ENCODE results near the gene FOXI1. TPM values are rescaled to one million over a fixed set of nuclear protein-coding genes. Genes with fewer than 3 reads are reported as not detected.

Gene FOXI1
- polyA plus RNA-seq, 3 donors: not detected

- Histone ChIP-seq H3K4me1 (ENCODE audit: control insufficient read depth in 1 of 2, insufficient read depth in 2 of 2, low read length in 2 of 2) (no peaks in the 10 kb centered on the region), H3K4me3 (replicated peaks in 1 of 3; ENCODE audit: low read depth in 2 of 3, low read length in 3 of 3) (no peak overlapping the region), H3K4me2 (replicated peaks; ENCODE audit: extremely low read depth, low read length, poor library complexity, severe bottlenecking) (no peak overlapping the region), H3K36me3 (replicated peaks in 1 of 2; ENCODE audit: control insufficient read depth in 1 of 2, insufficient read depth in 2 of 2, low read length in 2 of 2) (no peaks in the 10 kb centered on the region), H4K20me1 (ENCODE audit: insufficient read depth, low read length) (no peaks in the 10 kb centered on the region), H3K9me3 (replicated peaks in 1 of 2; ENCODE audit: control insufficient read depth in 1 of 2, insufficient read depth in 1 of 2, low read length in 2 of 2) (peaks cover 0 to 12% of the 10 kb centered on the region in 2 donors), H2AFZ (ENCODE audit: insufficient read depth, low read depth, low read length, poor library complexity, severe bottlenecking) (no peak overlapping the region), H3K27ac (ENCODE audit: low read depth in 1 of 2, low read length in 2 of 2) (no peak overlapping the region), H3K27me3 (ENCODE audit: control insufficient read depth in 2 of 2, insufficient read depth in 2 of 2, low read length in 2 of 2) (no peaks in the 10 kb centered on the region), H3K79me2 (ENCODE audit: insufficient read depth, low read length) (no peaks in the 10 kb centered on the region), H3K9ac (ENCODE audit: insufficient read depth, low read length, poor library complexity, severe bottlenecking) (no peak overlapping the region)
- no peak for TF ChIP-seq CTCF (IDR thresholded peaks at IDR 0.05)
- H3K9me3 Mint-ChIP-seq: peaks cover 13 to 31% (median 25%) of the 10 kb centered on the region in 7 donors
- no peak for DNase-seq
- H3K27me3 Mint-ChIP-seq (ENCODE audit: low read depth in 3 of 3): peaks cover 0 to 4% (median 3%) of the 10 kb centered on the region in 3 donors
- intact Hi-C loops (cut with micrococcal nuclease): no loop called here
- H3K4me1 Mint-ChIP-seq: no peaks in the 10 kb centered on the region
- H3K4me3 Mint-ChIP-seq: no peak overlapping the region
- no CpG with 5 or more reads among the region's 1 CpG for WGBS (ENCODE audit: insufficient coverage)
- no peaks in the 10 kb centered on the region for H3K36me3 Mint-ChIP-seq
- no peak overlapping the region for H3K27ac Mint-ChIP-seq
Observed at GRCh38 chr5:170126061-170126460, 20.4 kb downstream of the FOXI1 start.

- Histone ChIP-seq H3K4me1 (ENCODE audit: control insufficient read depth in 1 of 2, insufficient read depth in 2 of 2, low read length in 2 of 2) (no peaks in the 10 kb centered on the region), H3K27ac (ENCODE audit: low read depth in 1 of 2, low read length in 2 of 2) (no peak overlapping the region), H3K9me3 (replicated peaks in 1 of 2; ENCODE audit: control insufficient read depth in 1 of 2, insufficient read depth in 1 of 2, low read length in 2 of 2) (peaks cover 0 to 12% of the 10 kb centered on the region in 2 donors), H2AFZ (ENCODE audit: insufficient read depth, low read depth, low read length, poor library complexity, severe bottlenecking) (no peak overlapping the region), H3K4me2 (replicated peaks; ENCODE audit: extremely low read depth, low read length, poor library complexity, severe bottlenecking) (no peak overlapping the region), H3K79me2 (ENCODE audit: insufficient read depth, low read length) (no peaks in the 10 kb centered on the region), H3K36me3 (replicated peaks in 1 of 2; ENCODE audit: control insufficient read depth in 1 of 2, insufficient read depth in 2 of 2, low read length in 2 of 2) (no peaks in the 10 kb centered on the region), H4K20me1 (ENCODE audit: insufficient read depth, low read length) (no peaks in the 10 kb centered on the region), H3K9ac (ENCODE audit: insufficient read depth, low read length, poor library complexity, severe bottlenecking) (no peak overlapping the region), H3K27me3 (ENCODE audit: control insufficient read depth in 2 of 2, insufficient read depth in 2 of 2, low read length in 2 of 2) (no peaks in the 10 kb centered on the region), H3K4me3 (replicated peaks in 1 of 3; ENCODE audit: low read depth in 2 of 3, low read length in 3 of 3) (no peak overlapping the region)
- Mint-ChIP-seq H3K27ac (peak overlapping the region in 1 of 7 donors; percentile 54), H3K27me3 (ENCODE audit: low read depth in 3 of 3) (peaks cover 0 to 4% (median 3%) of the 10 kb centered on the region in 3 donors), H3K36me3 (no peaks in the 10 kb centered on the region), H3K4me1 (no peaks in the 10 kb centered on the region), H3K9me3 (peaks cover 13 to 31% (median 25%) of the 10 kb centered on the region in 7 donors), H3K4me3 (no peak overlapping the region)
- TF ChIP-seq CTCF (IDR thresholded peaks at IDR 0.05): no peak
- intact Hi-C loops (cut with micrococcal nuclease): no loop called here
- DNase-seq: no peak
- no CpG with 5 or more reads among the region's 1 CpG for WGBS (ENCODE audit: insufficient coverage)
Observed at GRCh38 chr5:170126626-170127025, 20.9 kb downstream of the FOXI1 start.
